Right hindlimb (tissue), 1 donor: ENCODE data around the gene ZC3H7B.
"Not testable (repeated sequence)": the region's sequence is repeated elsewhere in the genome, so short reads cannot be mapped to it uniquely, and the experiment has no call there.

Experiments
- DNase-seq: peaks from one replicate; pipeline ENCODE4 v3.0.0-alpha.2; 2018

ZC3H7B gene

GRCh38 chr22:41301085-41302020 lies at the start of gene ZC3H7B:
Gene ZC3H7B, plus strand, starts transcription at chr22:41301525. Its CDS starts 19,136 bp downstream, at chr22:41320661.
- DNase-seq, result peak; percentile 90

DNA sequence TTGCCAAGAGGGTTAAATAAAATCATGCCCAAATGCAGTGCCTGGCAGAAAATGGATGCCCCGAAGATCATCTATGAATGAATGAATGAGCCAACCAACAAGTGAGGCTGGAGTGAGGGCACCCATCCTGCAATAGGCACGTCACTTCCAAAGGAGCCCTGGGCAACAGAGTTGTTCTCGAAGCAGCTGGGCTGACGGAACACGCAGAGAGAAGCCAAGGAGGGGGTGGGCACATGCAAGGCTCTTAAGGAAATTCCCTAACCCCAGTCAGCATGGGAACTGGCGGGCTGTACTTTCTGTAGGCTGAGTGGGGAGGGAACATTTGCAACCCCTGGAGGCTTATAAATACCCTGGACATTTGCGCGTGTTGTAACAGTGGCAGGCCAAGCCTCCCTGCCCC lies 49.0 kb upstream of the ZC3H7B start:
- DNase-seq, result no peak

- DNase-seq, result no peak
Observed at GRCh38 chr22:41254230-41254629, 47.1 kb upstream of the ZC3H7B start.

DNA sequence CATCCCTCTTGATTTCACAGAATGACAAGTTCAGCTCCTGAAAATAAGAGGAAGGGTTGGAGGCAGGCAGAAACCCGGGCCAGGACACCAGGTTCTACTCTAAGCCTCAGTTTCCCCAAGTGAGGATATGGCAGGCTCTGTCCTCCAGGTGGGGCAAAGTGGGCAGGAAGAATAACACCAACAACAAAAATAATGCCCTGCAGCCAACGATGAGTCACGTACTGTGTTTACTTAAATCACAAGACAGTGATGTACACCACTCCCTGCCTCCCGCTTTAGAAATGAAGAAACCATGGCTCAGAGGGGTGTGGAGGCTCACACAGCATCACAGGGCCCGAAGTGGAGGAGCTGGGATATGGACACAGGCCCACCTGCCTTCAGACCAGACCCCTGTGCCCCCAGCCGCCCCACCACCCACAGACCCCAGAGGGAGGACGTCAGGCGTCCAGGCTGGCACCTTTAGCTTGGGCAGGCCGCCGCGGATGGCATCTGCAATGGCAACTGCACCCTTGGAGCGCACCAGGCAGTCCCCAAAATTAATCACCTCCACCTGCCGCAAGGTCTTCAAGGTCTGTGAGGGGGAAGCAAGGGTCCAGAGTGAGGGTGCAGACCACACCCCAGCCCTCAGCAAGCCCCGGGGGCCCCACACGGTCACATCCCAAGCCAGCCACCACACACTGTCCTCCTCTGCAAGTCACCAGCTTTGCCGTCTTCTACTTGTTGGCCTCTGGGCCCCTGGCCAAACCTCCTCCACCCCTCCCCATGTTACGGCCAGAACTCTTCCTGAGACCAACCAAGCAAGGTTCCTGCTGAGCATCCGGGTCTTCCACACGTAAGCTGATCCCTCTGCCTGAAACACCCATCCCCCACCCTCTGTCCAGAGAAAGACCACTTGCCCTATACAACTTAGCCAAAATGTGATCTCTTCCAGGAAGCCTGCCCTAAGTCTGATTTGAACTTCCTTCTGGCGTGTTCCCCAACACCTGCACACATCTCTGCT lies 44.8 kb upstream of the ZC3H7B start:
- no peak for DNase-seq

DNA sequence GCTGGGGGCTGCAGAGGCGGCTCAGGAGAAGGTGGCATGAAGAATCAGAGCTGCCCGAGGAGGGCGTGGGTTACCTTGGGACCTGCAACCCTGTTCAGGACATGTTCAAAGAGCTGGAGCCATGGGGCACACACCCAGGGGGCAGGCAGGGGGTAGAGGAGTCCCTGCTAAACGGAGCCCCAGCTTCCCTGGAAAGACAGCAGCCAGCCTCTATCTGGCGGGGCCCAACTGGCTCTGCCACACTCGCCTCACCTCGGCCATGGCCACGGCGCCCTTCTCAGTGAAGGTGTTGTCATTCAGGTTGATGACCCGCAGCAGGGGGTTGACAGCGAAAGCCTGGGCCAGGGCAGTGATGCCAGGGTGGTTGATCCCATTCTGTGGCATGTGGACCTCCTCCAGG lies 43.6 kb upstream of the ZC3H7B start:
- DNase-seq, result no peak

GRCh38 chr22:41259756-41260155 lies 41.6 kb upstream of the ZC3H7B start:
- DNase-seq, result not testable (repeated sequence)

DNA sequence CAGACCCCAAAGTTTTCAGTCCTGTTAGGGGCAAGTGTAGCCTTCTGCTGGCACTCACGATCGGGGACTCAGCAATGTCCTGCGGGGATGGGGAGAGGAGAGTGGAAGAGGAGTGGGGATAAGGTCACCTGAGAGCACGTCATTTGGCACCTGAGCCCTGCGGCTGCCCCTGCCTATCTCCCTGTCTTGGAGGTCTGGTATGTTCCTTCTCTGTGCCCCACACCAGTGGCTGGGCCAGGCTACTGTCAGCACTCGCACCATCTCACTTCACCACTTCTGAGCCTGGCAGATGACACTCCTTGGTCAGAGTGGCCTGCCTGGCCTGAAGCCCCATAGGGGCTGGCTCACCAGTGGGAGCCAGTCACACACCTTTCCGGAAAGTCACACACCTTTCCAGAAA lies 40.5 kb upstream of the ZC3H7B start:
- no peak for DNase-seq

- no peak for DNase-seq
Observed at GRCh38 chr22:41261541-41262249, 39.6 kb upstream of the ZC3H7B start.

DNA sequence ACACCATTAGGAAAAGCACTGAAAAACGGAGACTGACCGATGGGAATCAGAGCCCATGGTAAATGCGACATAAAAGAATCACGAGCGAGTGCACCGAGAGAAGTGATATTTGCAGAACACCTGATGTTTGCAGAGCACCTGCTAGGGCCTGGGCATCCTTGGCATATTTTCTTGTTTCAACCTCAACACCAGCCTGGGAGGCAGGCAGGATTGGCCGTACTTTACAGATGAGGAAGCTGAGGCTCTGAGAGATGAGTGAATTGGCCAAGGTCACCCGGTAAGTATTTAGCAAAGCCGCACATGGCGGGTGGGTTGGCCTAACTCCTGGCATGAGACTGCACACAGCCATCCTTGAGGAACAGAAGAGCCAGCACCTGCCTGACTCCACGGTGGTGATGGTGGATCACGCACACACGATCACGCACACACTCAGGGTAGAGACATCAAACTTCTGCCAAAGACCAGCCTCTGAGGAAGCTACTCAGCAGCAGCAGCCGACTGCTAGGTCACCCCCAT lies 39.0 kb upstream of the ZC3H7B start:
- no peak for DNase-seq

- DNase-seq, result no peak
Observed at GRCh38 chr22:41263704-41264103, 37.6 kb upstream of the ZC3H7B start.

DNA sequence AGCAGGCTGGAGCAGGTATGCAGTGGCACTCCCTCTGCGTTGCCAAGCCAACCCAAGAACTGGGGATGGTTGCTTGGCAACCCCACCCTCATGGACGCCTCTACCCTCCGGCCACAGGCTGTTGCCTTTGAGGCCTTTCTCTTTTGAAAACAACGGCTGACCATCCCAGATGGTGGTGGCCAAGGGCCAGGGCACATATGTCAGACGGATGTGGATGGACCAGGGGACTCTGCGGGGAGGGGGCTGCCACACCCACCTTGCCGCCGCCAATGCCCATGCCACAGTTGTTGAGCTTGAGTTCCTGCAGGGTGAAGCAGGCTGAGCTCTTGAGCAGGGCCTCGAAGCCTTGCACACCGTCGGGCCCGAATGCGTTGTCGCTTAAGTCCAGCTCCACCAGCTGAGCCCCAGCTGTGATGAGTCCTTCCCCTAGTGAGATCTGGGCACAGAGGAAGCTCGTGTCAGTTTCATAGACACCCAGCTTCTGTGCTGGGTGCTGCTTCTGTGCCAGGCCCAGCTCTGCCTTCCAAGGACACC lies 36.9 kb upstream of the ZC3H7B start:
- DNase-seq, result no peak

DNA sequence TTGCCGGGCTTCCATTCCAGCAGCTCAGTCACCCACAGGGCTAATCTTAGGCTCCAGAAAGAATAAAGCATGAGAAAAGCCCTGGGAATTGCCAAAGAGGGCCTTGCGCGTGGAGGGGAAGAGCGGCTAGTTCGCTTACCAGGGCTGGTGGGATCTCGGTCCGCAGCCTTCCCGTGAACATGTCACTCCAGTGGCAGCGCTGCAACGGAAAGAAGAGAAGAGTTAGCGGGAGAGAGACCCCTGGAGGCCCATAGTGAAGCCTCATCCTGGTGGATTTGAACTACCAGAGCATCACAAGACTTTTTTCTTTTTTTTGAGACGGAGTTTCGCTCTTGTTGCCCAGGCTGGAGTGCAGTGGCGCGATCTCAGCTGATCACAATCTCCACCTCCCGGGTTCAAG lies 33.4 kb upstream of the ZC3H7B start:
- DNase-seq, result no peak

DNA sequence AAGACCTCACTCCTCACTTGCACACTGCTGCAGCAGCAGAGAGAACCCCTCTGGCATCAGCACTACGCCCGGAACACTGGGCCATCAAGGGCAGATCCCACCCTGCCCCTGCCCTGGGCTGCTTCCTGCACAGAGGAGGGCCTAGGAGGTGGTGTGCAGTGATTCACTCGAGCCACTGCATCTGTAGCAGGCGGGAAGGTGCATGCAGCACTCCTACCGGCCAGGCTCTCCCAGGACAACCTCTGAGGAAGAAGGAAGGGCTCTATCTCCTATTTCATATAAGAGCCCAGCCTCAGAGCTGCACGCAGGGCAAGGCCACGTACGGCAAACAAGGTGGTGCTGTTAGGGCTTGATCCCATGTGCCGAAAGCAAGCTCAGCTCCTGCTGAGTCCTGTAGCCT lies 29.5 kb upstream of the ZC3H7B start:
- no peak for DNase-seq

GRCh38 chr22:41273128-41273527 lies 28.2 kb upstream of the ZC3H7B start:
- DNase-seq, result no peak

DNA sequence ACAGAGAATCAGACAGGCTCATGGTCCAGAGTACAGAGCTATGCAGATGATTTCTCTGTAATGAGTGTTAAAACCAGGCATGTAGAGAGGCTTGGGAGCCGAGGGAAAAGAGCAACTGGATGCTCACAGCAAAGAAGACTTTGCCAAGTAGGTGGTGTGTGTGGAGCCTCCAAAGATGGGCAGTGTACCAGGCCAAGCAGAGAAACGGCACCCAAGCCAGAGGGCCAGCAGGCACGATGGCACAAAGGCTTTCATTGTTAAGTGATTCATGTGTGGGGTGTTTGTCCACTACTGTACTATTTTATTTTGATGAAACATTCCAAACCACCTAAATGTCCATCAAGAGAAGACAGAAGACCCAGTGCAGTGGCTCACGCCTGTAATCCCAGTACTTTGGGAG lies 26.5 kb upstream of the ZC3H7B start:
- DNase-seq, result no peak

- no peak for DNase-seq
Observed at GRCh38 chr22:41280065-41280464, 21.3 kb upstream of the ZC3H7B start.

DNA sequence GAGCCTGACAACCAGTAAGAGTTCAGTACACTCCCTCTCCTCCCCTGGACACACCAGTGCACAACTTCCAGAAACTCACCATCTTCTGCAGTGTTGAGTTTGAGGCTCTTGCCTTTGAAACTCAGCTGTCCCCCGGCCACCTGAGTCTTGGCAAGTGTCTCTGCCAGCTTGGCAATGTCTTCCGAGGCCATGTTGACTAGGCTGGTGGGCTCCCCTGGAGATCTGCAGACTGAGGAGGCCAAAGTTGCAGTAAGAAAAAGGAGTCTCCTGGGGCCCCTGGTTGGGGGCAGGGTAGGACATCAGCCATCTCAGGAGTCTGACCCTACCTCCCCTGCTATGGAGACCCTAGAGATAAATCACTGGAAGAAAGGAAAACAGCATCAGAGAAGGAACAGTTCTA lies 20.5 kb upstream of the ZC3H7B start:
- DNase-seq, result no peak

DNA sequence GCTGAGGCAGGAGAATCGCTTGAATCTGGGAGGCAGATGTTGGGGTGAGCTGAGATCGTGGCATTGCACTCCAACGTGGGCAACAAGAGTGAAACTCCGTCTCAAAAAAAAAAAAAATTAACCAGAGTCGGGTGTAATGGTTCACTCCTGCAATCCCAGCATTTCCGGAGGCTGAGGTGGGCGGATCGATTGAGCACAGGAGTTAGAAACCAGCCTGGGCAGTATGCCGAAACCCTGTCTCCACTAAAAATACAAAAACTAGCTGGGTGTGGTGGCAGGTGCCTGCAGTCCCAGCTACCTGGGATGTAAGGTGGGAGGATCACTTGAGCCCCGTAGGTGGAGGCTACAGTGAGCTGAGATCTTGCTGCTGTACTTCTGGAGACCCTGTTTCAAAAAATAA lies 16.9 kb upstream of the ZC3H7B start:
- no peak for DNase-seq

DNA sequence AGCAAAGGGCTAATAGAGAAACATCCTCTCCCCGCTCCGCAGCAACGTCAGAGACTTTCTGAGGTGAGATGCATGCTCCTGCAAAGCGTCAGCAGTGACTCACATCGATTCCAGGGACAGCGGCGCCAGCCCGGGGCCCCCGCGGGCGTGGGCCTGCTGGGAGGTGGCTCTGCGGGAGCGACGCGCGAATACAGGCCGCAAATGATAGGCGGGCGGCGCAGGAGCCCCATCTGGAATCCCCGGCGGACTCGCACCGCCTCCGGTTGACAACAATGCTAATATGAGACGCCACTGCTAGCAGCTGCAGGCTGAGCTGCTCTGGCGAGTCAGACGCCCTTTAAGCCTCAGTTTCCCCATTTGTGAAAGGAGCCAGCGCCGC lies 15.9 kb upstream of the ZC3H7B start:
- peak; percentile 41 for DNase-seq

GRCh38 chr22:41285820-41286638 lies 15.3 kb upstream of the ZC3H7B start, which contains the start of gene RANGAP1:
Gene RANGAP1, minus strand, starts transcription at chr22:41286187. Its CDS starts 5,143 bp downstream, at chr22:41281044.
- peak; percentile 99 for DNase-seq

DNA sequence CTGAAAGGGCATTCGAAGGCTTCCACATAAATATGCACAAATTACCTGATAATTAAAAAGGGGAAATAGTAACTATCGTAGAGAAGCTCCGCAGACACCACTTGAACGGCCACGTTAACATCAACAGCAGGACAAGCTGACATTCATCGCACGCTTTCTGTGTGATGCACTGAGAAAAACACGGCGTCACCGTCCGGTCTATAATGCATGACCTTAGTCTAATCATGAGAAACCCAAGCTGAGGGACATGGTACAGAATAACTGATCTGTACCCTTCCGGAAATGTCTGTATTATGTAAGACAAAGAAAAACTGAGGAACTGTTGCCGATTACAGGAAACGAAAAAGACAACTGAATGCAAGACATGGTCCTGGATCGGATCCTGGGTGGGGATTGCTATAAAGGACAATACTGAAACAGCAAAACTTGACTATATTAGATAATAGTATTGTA lies 14.7 kb upstream of the ZC3H7B start:
- DNase-seq, result no peak
